Activated naive CD4-positive, alpha-beta T cell treated with Interleukin-2 at 50 U/mL for 16 hours (primary cell): ENCODE measurements around the gene LRRC27.
A peak's percentile ranks its signal among the peaks of the same experiment; 100 is the strongest.
"Not testable (repeated sequence)": the region's sequence is repeated elsewhere in the genome, so short reads cannot be mapped to it uniquely, and the experiment has no call there.

Experiments
- DNase-seq: peaks from one replicate; pipeline ENCODE4 v3.0.0-alpha.2; 2020

LRRC27 gene

GRCh38 chr10:132376394-132376851 lies 44.4 kb downstream of the LRRC27 start:
- DNase-seq, result no peak

DNA sequence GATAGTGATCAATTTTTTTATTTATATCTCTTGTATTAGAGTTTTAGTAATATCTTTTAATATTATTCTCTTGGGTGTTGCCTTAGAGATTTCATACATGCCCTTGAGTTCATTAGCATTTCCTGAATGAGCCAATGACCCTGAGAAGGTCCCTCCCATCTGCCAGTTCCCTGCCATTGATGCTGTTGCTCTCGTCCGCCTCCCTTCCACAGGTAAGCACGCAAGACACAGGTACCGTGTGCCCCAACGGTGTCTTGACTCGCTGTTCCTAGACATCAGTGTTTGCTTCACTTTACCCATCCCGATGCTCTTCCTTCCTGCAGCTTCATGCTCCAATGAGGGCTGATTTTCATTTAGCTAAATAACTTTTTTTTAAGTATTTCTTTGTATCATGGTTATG lies 45.3 kb downstream of the LRRC27 start:
- no peak for DNase-seq

- DNase-seq, result not testable (repeated sequence)
Observed at GRCh38 chr10:132379026-132379425, 47.0 kb downstream of the LRRC27 start.

DNA sequence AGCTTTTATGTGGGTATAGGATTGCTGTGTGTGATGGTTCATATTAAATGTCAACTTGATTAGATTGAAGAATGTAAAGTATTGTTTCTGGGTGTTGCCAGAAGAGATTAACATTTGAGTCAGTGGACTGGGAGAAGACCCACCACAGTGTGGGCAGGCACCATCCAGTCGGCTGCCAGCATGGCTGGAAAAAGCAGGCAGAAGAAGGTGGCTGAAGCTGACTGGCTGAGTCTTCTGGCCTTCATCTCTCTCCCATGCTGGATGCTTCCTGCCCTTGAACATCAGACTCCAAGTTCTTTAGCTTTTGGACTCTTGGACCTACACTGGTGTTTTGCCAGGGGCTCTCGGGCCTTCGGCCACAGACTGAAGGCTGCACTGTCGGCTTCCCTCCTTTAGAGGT lies 49.0 kb downstream of the LRRC27 start:
- not testable (repeated sequence) for DNase-seq

GRCh38 chr10:132381741-132382140 lies 49.7 kb downstream of the LRRC27 start:
- no peak for DNase-seq

DNA sequence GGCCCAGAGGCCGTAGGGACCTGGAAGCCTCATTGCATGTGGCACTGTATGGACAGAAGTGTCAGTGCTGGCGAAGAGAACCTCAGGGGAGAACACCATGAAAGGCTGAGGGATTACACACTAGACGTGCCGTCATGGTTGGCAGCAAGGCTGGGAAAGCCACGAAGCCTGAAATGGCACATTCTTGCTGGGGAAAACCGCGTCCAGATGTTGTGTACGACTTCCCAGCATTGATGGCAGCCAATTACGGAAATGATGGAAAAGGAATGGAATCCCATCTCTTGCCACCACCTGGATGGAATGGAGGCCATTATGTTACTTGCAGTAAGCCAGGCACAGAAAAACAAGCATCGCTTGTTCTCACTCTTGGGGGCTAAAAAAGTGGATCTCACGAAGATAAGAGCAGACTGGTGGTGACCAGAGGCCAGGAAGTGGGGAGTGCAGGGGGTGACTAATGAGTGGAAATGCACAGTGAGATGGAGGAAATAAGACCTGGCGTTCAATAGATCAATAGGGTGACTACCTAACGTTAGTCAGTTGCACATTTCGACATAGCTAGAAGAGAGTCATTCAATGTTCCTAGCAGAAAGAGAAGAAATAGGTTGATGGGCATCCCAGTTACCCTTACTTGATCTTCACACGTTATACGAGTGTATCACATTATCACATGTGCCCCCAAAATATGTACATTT lies 50.4 kb downstream of the LRRC27 start:
- DNase-seq, result no peak

GRCh38 chr10:132383101-132383500 lies 51.1 kb downstream of the LRRC27 start:
- DNase-seq, result no peak

DNA sequence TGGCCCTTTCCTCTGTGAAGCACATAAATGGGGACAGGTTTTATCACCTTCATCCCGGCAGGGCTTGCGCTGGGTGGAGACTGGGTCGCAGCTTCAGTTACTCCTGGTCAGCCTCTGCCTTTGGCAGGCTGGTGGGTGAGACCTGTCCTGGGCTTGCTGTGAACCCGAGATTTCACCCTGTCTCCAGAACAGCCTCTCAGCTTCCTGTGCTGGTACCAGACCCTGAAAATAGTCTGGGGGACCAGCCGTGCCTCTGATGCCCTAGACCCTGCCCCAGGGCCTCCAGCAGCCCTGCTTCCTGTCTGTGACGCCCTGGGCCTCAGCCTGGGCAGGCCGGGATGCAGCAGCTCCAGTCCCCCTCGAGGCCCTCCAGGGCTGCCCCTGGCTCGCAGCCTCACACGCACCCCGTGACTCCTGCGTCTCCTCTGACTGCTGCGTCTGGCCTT lies 51.8 kb downstream of the LRRC27 start:
- DNase-seq, result no peak

GRCh38 chr10:132384618-132385388 lies 52.8 kb downstream of the LRRC27 start:
- no peak for DNase-seq

GRCh38 chr10:132385389-132385667 lies 53.3 kb downstream of the LRRC27 start:
- DNase-seq, result no peak

GRCh38 chr10:132385721-132386418 lies 53.9 kb downstream of the LRRC27 start:
- DNase-seq, result no peak

- DNase-seq, result no peak
Observed at GRCh38 chr10:132386419-132386831, 54.4 kb downstream of the LRRC27 start.

DNA sequence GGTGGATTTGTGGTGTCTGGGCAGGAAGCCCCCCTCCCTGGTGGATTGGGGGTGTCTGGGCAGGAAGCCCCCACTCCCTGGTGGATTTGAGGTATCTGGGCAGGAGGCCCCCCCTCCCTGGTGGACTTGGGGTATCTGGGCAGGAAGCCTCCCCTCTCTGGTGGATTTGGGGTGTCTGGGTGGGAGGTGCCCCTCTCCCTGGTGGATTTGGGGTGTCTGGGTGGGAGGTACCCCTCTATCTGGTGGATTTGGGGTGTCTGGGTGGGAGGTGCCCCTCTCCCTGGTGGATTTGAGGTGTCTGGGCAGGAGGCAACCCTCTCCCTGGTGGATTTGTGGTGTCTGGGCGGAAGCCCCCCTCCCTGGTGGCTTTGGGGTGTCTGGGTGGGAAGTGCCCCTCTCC lies 54.9 kb downstream of the LRRC27 start:
- not testable (repeated sequence) for DNase-seq

DNA sequence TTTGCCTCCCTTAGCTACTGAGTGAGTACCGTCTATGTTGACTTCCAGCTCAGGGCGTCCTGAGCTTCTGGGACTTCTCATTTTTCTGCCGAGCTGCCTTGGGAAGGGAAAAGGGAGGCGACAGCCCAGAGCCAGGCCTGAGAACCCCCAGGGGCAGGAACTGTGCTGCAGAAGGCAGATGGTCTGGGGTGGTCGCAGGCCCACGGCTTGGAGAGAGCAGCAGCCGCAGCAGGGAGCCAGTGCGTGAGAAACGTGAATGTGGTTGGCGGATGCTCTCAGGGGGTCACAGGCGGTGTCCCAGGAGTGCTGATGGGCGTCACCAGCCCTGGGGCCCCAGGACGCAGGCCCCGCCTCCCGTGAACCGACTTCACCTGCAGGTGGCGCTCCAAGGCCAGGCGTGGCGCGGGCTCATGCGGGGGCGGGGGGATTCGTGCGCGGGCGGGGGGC lies 55.8 kb downstream of the LRRC27 start:
- DNase-seq, result peak; percentile 71

- DNase-seq, result no peak
Observed at GRCh38 chr10:132388891-132389432, 57.0 kb downstream of the LRRC27 start.

DNA sequence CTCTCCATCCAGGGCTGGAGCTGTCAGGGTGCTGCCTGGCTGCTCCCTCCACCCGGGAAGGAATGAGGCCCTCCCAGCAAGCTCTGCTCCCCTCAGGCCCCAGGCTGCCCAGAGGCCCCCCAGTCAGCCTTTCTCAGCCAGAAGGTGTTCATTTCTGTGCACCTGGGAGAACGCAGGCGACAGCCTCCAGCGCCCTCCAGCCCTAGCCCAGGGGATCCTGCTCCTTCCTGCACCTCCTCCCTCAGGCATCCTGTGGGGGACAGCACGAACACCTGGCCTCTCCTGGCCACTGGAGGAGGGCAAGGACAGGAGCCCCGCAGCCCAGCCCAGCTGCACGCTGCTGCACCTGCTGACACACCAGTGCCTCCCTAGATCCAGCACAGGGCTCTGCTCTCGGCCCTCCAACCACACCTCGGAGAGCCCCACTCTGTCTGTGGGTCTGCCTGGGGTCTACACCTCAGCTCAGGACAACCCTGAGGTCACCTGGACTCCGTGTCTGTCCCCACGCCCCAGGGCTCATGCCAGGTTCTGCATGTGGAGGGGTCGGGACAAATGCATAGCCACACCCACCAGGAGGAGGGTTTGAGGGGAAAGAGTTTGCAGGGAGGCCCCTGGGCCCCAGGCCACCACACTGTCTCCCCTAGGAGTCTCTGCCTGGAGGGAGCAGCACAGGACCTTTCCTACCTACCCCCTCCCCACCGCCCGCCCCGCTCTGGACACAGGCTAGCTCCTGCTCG lies 57.6 kb downstream of the LRRC27 start:
- DNase-seq, result no peak

DNA sequence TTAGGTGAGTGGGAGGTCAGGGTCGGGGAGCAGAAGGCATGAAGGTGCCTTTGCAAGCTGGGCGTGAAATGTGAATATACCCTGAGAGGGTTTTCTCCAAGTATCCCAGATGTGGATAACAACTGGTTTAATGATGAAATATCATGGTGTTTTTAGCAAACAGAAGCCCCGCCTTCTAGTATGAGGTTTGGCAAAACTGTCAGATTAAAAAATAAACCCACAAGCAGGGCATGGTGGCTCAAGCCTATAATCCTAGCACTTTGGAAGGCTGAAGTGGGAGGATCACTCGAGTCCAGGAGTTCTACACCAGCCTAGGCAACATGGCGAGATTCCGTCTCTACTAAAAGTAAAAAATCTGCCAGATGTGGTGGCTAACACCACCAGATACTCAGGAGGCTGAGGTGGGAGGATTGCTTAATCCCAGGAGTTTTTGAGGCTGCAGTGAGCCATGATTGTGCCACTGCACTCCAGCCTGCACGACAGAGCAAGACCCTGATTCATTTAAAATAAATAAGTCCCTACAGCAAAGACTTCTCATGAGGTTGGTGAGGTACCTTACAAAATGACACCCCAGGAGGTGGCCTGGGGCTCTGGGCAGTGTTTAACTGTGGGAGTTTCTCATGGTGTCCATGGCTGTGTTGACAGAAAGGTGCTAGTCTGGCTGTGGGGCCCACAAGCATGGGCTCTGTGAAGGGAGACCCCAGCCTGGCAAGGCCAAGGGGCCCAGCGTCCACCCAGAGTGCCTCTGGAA lies 58.4 kb downstream of the LRRC27 start:
- DNase-seq, result no peak

- DNase-seq, result no peak
Observed at GRCh38 chr10:132390921-132391675, 59.1 kb downstream of the LRRC27 start.

DNA sequence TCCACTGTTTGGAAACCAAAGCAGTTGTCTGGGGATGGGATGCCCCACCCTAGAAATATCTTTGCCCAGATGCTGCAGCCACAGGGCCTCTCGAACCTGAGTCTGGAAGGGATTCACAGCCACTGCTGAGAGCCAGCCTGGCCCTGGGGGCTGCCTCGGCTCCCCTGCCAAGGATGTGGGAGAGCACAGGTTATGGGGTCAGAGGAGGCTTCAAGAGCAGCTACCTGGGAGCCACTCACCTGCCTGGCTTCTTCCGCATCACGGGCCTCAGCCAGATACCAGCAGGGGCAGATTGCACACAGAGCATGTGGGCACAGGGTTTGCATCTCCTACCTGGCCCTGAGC lies 59.7 kb downstream of the LRRC27 start:
- no peak for DNase-seq

DNA sequence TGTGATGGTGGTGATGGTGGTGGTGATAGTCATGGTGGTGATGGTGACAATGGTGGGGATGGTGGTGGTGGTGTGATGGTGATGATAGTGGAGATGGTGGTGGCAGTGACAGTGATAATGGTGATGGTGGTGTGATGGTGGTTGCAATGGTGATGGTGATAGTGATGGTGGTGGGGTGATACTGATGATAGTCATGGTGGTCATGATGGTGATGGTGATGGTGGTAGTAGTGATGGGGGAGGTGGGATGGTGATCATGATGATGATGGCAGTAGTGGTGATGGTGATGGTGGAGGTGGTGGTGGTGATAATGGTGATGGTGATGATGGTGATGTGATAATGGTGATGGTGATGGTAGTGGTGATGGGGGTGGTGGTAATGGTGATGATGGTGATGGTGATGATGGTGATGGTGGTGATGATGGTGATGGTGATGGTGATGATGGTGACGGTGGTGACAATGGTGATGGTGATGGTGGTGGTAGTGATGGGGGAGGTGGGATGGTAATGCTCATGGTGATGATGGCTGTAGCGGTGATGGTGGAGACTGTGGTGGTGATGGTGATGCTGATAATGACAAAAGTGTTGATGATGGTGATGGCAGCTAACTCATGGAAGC lies 60.3 kb downstream of the LRRC27 start:
- DNase-seq, result no peak
